ENCODE results near the gene TSNAX. TPM values are rescaled to one million over a fixed set of nuclear protein-coding genes. Genes with fewer than 3 reads are reported as not detected.

The TSNAX gene
- total and polyA plus RNA-seq, 7 donors = 17.7 to 37.5 (median 29.3) TPM

DNA sequence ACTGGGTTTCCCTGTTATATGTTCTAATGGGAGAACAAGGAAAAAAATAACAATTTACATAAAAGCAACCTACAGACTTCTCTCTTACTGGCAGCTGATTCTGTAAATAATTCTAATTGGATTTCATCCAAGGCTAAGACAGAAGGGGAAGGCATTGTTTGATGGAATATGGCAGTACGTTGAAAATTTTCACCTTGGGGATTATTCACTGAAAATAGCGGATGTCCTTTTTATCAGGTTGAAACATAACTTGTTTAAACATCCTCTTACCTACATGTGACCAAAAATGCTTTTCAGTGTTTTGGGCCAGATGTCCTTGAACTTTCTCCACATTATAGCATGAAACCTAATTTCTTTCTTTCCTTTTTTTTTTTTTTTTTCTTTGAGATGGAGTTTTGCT, 24.9 kb downstream of the TSNAX start:
- H3K4me3 ChIP-seq = no peak overlapping the region
- no peak overlapping the region for H3K27ac ChIP-seq
- peaks cover 0 to 35% (median 15%) of the 10 kb centered on the region in 4 donors for H3K4me1 ChIP-seq
- H3K27me3 ChIP-seq = no peaks in the 10 kb centered on the region
- DNase-seq = no peak
- intact Hi-C loops (cut with DNase I) = no loop called here
- no peaks in the 10 kb centered on the region for H3K9me3 ChIP-seq
- no peaks in the 10 kb centered on the region for H3K36me3 ChIP-seq
- 87 to 88% methylated on average over 2 of the region's 2 CpGs for WGBS, 2 donors
- TF ChIP-seq POLR2A (IDR thresholded peaks at IDR 0.05) (no peak), CTCF (IDR thresholded peaks at IDR 0.05) (no peak), EP300 (IDR thresholded peaks at IDR 0.05) (no peak), POLR2AphosphoS5 (IDR thresholded peaks at IDR 0.05) (no peak)

DNA sequence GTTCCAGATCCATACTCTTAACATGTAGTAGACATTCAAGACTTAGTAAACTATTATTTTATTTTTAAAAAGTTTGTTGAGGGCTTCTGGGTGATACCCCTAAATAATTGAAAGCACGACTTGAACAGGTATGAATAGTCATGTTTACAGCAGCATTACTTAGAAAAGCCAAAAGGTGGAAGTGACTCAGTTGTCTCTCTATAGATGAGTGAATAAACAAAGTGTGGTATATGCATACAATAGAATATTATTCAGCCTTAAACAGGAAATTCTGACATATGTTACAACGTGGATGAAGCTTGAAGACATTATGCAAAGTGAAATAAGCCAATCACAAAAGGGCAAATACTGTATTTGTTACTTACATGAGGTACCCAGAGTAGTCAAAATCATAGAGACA, 26.5 kb downstream of the TSNAX start:
- Histone ChIP-seq H3K36me3 (no peaks in the 10 kb centered on the region), H3K4me1 (peaks cover 0 to 24% (median 6%) of the 10 kb centered on the region in 4 donors), H3K4me3 (no peak overlapping the region), H3K27ac (no peak overlapping the region), H3K27me3 (no peaks in the 10 kb centered on the region), H3K9me3 (no peaks in the 10 kb centered on the region)
- no peak for TF ChIP-seq CTCF (IDR thresholded peaks at IDR 0.05)
- TF ChIP-seq POLR2A (IDR thresholded peaks at IDR 0.05) = no peak
- no peak for TF ChIP-seq POLR2AphosphoS5 (IDR thresholded peaks at IDR 0.05)
- TF ChIP-seq EP300 (IDR thresholded peaks at IDR 0.05) = no peak
- intact Hi-C loops (cut with DNase I) = no loop called here
- 84 to 85% methylated on average over 2 of the region's 2 CpGs for WGBS, 2 donors
- no peak for DNase-seq

DNA sequence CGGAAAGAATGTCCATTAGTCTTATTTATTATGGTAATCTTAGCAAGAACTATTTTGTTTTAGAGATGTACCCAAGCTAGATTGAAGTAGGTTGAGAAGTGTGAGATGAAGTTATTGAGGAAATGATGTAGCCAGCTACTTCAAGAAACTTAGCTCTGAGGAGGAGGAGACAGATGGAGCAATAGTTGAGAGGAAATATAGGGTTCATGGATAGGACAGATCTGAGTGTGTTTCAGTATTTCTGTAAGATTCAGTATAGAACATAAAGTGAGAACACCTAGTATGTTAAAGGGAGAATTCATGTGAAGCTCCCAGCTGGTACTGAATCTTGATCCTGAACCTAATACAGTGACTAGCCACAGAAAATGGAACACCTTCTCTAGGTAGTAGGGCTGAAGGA, 28.9 kb downstream of the TSNAX start:
- TF ChIP-seq POLR2AphosphoS5 (IDR thresholded peaks at IDR 0.05) (no peak), POLR2A (IDR thresholded peaks at IDR 0.05) (no peak), CTCF (IDR thresholded peaks at IDR 0.05) (no peak), EP300 (IDR thresholded peaks at IDR 0.05) (no peak)

DNA sequence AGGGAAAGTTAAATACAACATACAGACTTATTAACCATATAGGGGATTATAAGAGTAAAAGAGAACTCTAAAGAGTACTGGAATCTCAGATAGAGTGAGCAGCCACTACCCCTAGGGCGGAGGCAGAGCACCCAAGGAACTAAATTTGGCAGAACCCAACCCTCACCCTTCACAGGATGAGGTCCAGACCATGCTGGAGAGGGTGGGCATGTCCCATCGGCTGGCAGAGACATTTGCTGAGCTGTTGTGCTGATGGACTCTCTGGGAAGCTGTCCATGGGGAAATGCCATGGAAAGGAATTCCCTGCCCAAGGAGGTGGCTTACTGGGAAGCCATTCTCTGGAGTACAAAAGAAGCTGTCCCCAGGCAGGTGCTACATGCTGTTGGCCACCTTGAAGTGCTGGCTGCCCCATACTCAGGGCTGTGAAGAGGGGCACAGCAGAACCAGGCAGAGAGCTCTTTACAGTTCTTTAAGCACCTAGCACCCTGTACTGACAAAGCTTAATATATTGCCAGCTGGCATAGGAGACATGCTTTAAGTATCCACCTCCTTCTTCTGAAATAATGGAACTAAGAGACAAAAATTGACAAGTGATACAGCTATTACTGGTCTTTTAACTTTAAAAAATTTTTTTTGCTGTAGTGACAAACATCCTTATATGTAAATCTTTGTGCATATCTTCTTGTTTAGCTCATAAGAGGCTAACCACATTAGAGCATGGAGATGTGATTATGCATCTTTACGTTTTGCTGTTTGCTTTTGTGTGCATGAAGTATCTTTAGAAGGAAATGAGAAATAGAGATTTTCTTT, 29.6 kb downstream of the TSNAX start:
- H3K4me3 ChIP-seq = no peak overlapping the region
- no peak for DNase-seq
- 85 to 88% methylated on average over 3 of the region's 3 CpGs for WGBS, 2 donors
- TF ChIP-seq POLR2AphosphoS5 (IDR thresholded peaks at IDR 0.05) = no peak
- TF ChIP-seq CTCF (IDR thresholded peaks at IDR 0.05) = no peak
- no peak for TF ChIP-seq POLR2A (IDR thresholded peaks at IDR 0.05)
- TF ChIP-seq EP300 (IDR thresholded peaks at IDR 0.05) = no peak
- no peaks in the 10 kb centered on the region for H3K27me3 ChIP-seq
- peaks cover 0 to 21% (median 4%) of the 10 kb centered on the region in 4 donors for H3K4me1 ChIP-seq
- peaks cover 0 to 8% (median 2%) of the 10 kb centered on the region in 4 donors for H3K36me3 ChIP-seq
- H3K27ac ChIP-seq = no peak overlapping the region
- no peaks in the 10 kb centered on the region for H3K9me3 ChIP-seq
- intact Hi-C loops (cut with DNase I) = no loop called here

More for the DNA sequence above, 28.9 kb downstream of the TSNAX start:
- no peak for DNase-seq
- Histone ChIP-seq H3K4me3 (no peak overlapping the region), H3K9me3 (no peaks in the 10 kb centered on the region), H3K27me3 (no peaks in the 10 kb centered on the region), H3K27ac (no peak overlapping the region), H3K36me3 (peaks cover 0 to 8% (median 2%) of the 10 kb centered on the region in 4 donors), H3K4me1 (peaks cover 0 to 17% (median 3%) of the 10 kb centered on the region in 4 donors)
- WGBS, 2 donors = 99 to 100% methylated on average over 1 of the region's 1 CpG
- intact Hi-C loops (cut with DNase I) = no loop called here

Data from sigmoid colon (tissue), 7 donors.